ENCODE measurements around the gene ATP9B.

DNA sequence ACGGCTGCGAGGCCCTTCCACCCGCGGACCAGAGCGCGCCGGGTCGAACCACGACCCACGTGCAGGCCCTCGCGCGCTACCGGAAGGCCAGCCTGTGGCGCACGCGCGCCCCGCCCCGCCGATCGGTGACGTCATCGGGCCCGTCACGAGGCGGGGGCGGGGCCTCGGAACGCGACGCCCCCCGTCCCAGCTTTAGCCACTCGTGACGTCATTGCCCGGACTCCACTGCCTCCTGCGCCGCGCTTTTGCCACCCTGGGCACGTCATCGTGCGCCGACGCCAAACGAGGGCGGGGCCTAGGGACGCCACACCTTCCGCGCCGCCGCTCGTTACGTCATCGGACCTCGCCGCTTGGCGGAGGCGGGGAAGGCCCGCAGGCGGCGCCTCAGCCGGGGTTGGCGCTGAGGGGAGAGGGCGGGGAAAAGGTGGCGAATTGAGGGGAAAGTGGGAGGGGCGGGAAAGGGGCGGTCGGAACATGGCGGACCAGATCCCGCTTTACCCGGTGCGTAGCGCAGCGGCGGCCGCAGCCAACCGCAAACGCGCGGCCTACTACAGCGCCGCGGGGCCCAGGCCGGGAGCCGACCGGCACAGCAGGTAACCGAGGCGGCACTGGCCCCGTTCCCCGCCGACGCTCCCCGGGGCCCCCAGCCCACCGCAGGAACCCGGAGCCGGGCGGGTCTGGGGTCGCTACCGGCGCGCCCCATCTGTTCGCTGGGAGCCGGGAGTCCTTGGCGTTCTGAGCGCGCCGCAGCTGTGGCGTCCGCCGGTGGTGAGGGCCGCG, at the start of gene ATP9B:
- TF ChIP-seq CTCF (conservative IDR thresholded peaks at IDR 0.05; ENCODE audit: low read length) (no peak), EZH2phosphoT487 (IDR thresholded peaks at IDR 0.05; ENCODE audit: borderline replicate concordance) (no peak)

Measured in Loucy (cell line).